Peyer's patch (tissue), 4 donors: ENCODE data around the gene RERG. TPM values are rescaled to one million over a fixed set of nuclear protein-coding genes. Genes with fewer than 3 reads are reported as not detected.

Source experiments
- DNase-seq, 3 donors: peaks; one replicate each; pipeline ENCODE4 v3.0.0-alpha.2; 2017 to 2019
- H3K27ac ChIP-seq, 4 donors: fragments of 200-600 bp; sonication (generic); one replicate each; pipeline ENCODE4 v1.5.1; 2016 to 2019
- H3K27me3 ChIP-seq, 2 donors: fragments of 200-600 bp; sonication (generic); one replicate each; pipeline ENCODE4 v1.5.1; 2019
- H3K36me3 ChIP-seq, 3 donors: fragments of 200-600 bp; sonication (generic); one replicate each; pipeline ENCODE4 v1.5.1; 2016 to 2019
- H3K4me1 ChIP-seq, 4 donors: fragments of 200-600 bp; sonication (generic); one replicate each; pipeline ENCODE4 v1.5.1; 2016 to 2019
- H3K4me3 ChIP-seq, 4 donors: fragments of 200-600 bp; sonication (generic); 1 replicate in 3 of 4; 2 replicates in 1 of 4; pipeline ENCODE4 v1.5.1; 2016 to 2019; ENCODE audit warnings: mild to moderate bottlenecking in 1 of 4
- H3K9me3 ChIP-seq, 4 donors: fragments of 200-600 bp; sonication (generic); one replicate each; pipeline ENCODE4 v1.5.1; 2016 to 2019; ENCODE audit warnings: mild to moderate bottlenecking in 1 of 4
- CTCF ChIP-seq, 6 experiments: fragments of 450-650 bp in 4 of 6; fragments of 200-600 bp in 2 of 6; sonication (generic) in 1 of 6; IDR thresholded peaks; one replicate each; pipeline ENCODE4 v1.5.1; 2017 to 2019; ENCODE audit warnings: antibody characterized with exemption in 6 of 6, mild to moderate bottlenecking in 3 of 6, moderate library complexity in 1 of 6
- POLR2A ChIP-seq, 2 donors: fragments of 450-650 bp; IDR thresholded peaks; one replicate each; pipeline ENCODE4 v1.5.1; 2017; ENCODE audit warnings: antibody characterized with exemption in 2 of 2, mild to moderate bottlenecking in 2 of 2, moderate library complexity in 2 of 2
- total RNA-seq, 4 donors: library from RNA; depleted of rRNA; stranded (reverse); fragments of >200 nt; gene quantifications; one replicate each; pipeline ENCODE4 v1.1.0, GENCODE V29; 2016

Gene RERG
- total RNA-seq, 4 donors from 2014 or later = 2.3 to 31.4 (median 10.7) TPM

DNA sequence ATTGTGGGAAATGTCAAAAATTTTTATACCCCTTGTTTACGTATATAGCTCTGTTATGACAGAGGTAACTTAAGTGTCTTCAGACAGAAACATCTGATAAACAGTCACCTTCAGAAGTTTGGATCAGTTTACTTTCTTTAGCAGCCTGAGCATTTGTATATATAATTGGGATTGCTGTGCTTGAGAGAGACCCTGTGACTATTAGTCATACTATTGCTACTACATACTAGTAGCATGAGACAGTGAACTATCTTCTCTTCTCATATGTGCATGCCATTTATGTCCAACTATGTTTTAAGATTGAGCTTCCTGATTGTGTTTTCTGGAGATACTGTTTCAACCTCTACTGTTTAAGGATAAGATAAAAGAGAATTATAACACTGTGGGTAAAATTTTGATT lies 146.9 kb downstream of the RERG start:
- Histone ChIP-seq H3K9me3 (no peaks in the 10 kb centered on the region), H3K36me3 (no peaks in the 10 kb centered on the region), H3K27me3 (no peaks in the 10 kb centered on the region), H3K4me1 (no peaks in the 10 kb centered on the region), H3K4me3 (no peak overlapping the region), H3K27ac (no peak overlapping the region)
- TF ChIP-seq POLR2A (IDR thresholded peaks at IDR 0.05) = no peak
- no peak for TF ChIP-seq CTCF (IDR thresholded peaks at IDR 0.05)
- no peak for DNase-seq

DNA sequence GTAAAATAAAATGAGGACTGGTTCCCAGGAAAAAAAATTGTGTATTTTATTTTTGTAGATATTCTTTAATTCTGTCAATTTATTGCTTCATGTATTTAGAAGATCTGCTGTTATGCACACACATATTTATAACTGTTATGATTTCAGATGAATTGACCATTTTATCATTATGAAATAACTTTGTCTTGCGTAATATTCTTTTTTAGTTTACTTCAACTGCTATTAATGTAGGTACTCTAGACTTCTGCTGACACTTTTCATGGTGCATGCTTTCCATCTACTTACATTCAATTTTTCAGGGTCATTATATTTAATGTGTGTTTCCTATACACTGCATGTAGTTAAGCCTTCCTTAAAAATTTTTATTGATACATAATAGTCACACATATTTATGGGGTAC lies 162.1 kb downstream of the RERG start:
- TF ChIP-seq POLR2A (IDR thresholded peaks at IDR 0.05) = no peak
- TF ChIP-seq CTCF (IDR thresholded peaks at IDR 0.05) = no peak
- H3K4me3 ChIP-seq = no peak overlapping the region
- no peaks in the 10 kb centered on the region for H3K4me1 ChIP-seq
- H3K27me3 ChIP-seq = no peaks in the 10 kb centered on the region
- H3K27ac ChIP-seq = no peak overlapping the region
- H3K9me3 ChIP-seq = peaks cover 0 to under 1% (median 0%) of the 10 kb centered on the region in 4 donors
- DNase-seq = no peak
- H3K36me3 ChIP-seq = no peaks in the 10 kb centered on the region

Other genes with a start within 250 kb of the RERG start
- not detected for gene PDE6H, start 248.4 kb downstream of the RERG start, total RNA-seq
- gene PTPRO, start 101.1 kb upstream of the RERG start, total RNA-seq = 1 to 10 TPM; 1.2 to 4.1 (median 2.1) TPM